GM19455 (cell line): Measurements from ENCODE around the gene SDC1.

Experiments used
- ATAC-seq: cut with Tn5 transposase; IDR thresholded peaks from one replicate; pipeline ENCODE4 v1.9.1; 2021; ENCODE audit not compliant: unreplicated experiment

The SDC1 gene

DNA sequence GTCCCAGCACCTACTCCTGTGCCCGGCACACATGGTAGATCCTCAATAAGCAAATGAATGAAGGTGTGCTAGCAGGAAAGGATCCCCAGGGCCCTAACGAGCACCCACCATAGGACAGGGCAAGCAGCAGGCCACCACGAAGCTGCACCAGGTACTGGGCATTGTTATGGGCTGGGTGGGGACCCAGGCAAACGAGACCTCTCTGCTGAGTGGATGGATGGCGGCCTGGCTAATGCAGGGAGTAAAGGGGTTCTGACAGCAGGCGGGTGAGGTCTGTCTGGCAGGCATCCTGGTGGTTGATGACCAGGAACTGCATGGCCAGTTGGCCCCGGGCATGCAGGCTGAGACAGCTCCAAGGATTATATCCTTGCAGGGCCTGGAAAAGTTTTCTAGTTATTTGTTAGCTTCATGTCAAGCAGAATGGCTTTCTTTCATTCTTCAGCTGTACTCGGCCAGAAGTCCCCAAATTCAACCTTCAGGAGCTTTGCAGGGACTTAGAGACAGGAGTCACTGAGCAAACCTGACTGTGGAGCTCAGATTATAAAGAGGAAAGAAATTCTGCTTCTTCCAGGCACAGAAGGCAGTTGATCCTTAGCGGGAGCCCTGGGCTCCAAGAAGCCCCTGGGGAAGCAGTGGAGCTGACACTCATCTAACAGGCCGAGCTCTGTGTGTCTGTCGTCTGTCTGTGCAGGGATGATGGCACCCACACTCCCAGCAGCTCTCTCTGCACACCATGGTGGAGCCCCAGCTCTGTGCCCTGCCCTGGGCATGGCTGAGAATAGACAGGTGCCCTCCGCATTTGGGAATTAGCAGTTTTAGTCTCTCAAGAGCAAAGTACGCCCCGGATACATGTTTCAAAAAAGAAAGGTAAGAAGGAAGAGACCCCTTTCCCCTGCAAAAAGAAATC lies 51.2 kb downstream of the SDC1 start:
- ATAC-seq: no peak

DNA sequence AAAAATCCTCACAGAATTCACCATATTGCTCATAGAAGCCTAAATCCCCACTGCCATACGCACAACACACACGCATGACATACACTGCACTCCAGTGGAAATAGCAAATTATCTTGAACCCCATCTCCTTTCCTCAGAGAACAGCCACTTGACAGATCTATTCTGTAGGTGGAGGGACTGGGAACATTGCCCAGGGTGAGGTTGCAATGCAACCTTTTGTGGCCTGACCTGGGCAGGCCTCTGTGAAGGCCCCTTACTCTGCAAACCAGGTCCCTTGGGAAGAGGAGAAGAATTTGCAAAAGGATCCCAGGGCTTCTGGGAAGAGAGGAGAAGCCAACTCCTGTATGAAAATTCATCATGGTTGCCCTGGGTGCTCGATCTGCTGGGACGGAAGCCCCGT lies 51.9 kb downstream of the SDC1 start:
- no peak for ATAC-seq

DNA sequence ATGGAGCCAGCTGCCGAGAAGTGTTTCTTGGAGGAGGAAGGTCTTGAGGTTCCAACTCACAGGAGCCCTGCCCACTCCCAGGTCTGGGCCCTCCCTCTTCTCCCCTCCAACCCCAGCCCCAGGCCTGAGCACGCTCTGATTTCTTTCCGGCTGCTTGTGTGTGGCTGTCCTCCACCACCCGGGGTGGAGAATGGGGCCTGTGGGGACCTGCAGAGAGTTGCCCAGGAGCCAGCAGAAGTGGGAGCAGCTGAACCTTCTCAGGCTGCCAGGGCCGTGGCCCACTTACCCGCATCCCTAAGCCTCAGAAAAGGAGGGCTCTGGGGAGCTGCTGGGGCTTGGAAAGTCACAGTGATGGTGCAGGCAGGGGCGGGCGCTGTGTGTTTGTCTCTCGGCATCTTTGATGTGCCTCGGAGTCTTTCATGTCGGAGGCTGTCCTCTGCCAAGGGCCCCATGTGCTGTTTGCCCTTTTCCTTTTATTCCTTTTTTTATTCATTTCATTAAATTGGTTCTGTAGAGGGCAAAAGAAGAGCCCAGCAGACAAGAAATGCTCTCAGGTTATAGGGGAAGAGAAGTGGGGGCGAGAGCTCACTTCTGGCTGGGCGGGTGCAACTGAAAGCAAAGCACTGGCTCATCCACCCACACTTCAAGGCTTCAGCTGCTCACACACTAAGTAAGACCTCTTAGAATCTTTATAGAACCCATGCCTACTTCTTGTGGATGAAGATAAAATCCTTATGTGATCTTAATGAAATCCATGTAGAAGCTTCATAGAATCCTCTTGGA lies 52.5 kb downstream of the SDC1 start:
- ATAC-seq: no peak

DNA sequence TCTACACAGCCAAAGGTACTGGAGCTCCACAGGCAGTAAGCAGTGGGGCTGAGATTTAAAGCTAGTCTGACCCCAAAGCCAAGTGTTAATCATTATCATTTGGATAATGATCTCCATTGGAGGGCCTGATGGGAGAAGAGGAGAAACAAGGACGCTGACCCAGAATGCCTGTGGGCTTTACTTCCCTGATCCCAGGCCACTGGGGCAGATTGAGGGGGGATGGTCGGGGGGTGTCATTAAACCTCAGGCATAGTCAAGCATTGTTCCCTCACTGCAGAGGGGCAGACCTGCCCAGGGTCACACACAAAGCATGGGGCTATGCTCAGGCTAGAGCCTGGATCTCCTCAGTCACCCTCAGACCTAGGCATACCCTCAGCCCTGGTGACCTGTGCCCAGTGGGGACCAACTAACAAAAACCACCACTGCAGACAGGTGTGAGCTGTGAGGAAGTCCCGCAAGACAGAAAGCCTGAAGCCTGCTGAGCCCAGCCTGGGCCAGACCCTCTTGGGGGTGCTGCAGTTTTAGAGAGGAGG lies 53.4 kb downstream of the SDC1 start:
- no peak for ATAC-seq

DNA sequence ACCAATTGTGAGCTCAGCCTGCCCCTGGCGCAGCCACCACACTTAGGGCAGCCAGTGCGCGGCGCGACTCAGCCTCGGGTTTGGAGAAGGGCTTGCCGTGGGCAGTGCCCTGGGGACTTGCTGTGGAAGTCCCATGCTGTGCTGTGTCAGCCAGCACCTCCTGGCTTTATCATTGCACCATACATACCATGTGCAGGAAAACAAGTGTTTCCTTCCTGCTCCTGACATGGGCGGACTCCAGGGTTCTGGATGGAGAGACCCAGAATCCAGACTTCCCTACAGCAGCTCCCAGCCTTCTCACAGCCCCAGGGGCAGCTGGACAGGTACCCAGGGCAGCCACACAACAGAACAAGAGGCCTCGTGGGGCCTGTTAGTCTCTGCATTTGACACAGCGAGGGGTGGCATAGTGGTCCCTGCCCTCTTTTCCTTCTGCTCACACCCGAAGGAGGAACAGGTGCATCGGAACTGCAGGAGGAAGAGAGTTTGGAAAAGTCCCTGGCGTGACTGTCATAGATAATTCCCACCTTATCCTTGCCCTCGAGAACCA lies 54.2 kb downstream of the SDC1 start:
- no peak for ATAC-seq

DNA sequence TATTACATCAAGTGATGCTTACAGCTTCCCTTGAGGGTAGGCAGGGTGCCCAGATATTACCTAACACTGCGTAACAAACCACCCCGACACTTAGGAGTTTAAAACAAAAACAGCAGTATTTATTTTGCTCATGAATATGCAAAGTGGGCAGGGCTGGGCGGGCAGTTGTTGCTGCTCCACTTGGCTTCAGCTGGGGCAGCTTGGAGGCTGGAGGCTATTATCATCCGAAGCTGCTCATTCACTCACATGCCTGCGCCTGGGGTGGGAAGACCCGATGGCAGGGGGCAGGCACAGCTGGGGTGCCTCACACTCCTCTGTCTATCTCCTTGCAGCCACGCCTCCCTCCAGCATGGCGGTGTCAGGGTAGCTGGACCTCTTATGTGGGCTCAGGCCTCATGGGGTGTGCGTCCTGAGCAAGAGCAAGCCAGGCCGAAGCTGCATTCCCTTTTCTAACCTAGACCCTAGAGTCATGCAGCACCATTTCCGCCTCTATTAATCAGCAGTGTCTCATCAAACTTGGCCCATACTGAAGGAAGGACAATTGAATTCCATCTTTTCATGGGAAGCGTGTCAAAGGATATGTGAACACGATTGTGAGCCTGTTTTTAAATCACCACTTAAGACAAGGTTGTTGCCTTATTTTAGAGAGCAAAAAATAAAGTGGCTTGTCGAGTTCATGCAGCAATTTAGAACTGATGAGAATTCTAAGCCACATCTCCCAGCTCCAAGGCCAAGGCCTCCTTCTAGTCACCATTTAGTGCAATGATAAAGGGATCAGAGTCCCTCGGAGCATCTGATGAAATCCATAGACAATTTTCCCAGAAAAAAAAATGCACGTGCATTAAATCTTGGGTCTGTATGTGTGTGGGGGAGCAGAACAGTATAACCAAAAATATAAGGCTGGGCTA lies 54.9 kb downstream of the SDC1 start:
- no peak for ATAC-seq

DNA sequence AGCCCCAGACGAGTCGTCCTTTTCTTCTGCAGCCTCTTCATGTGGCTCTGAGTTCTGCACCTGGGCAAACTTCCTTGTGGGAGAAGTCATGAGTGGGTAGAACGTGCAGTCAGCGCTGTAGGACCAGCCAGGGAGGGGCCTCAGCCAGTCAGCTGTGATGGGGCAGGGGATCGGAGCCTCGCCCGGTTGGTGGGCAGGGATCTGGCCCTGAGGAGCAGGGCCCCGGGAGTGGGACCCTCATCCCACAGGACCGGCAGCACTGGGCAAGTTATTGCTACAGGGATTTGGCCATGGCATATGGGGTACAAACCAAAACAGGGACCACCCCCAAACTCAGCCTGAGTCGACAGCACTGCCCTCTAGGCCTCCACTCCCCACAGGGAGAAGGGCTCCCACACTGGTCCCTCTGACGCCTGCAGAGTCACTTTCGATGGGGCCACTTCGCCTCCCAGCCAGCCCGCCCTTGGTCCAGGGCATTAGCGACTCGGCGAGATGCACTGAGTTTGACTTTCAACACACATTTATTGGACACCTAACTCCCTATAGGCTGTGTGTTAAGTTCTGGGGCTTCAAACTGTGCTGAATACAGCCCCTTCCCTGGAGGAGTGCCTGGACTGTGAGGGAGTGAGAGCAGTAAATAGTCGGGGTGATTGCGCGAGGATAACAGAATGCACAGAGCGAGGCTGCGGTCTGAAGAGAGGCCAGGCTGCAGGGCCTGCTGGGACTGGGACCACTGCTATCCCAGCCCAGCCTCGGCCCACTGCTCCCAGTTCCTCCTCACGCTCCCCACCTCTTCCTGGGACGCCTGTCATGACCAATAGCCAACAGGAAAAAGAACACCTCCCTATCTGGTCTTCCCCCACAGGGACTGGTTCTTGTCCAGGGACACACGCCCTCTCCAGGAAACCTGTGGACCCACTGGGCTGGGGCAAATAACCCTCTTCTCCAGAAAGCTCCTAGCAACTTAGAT lies 55.9 kb downstream of the SDC1 start:
- no peak for ATAC-seq

DNA sequence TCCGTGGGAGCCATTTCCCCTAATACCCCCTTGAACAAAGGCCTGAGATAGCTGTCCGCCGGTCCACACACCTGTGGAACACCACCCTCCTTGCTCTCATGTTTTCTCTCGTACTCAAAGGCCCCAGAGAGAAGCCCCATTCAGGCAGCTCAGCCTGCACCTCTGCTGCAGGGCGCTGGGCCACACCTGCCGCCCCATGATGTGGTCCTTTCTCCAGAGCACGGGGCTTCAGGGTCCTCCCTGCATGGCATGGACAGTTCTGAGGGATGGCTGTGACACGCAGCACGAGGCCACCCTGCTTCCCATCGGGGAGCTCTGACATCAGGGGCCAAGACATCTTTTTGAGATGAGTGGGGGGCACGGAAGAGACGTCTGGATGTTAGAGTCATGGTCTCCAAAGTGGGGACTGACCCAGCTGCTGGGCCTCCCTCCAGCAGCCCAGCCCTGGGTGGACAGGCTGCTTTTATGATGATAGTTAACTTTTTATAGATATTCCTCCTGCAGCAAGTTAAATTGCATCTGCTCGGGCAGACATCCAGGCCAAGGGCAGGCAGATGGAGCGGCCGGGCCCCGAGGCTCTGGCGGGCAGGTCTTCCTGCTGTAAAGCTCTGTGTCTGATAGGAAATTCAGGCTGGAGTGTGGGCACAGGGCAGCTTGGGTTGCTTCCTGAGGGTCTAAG lies 56.7 kb downstream of the SDC1 start:
- no peak for ATAC-seq

DNA sequence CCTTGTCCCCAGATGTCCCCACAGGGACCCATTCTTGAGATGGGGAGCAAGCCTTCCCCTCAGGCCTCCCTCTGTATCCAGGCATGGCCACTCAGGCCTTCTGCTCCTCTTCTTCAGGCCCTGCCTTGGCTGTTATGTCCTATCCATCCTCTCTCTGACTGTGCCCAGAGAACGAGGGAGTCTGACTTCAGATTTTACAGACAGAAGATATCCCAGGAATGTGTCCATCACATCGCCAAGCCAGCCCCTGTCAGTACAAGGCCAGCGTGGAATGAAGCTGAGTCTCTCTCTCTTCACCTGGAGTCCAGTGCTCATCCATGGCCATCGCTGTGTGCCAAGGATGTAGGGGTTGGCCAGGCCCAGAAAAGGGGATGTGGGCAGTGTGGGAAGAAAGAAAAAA lies 57.6 kb downstream of the SDC1 start:
- ATAC-seq: no peak

DNA sequence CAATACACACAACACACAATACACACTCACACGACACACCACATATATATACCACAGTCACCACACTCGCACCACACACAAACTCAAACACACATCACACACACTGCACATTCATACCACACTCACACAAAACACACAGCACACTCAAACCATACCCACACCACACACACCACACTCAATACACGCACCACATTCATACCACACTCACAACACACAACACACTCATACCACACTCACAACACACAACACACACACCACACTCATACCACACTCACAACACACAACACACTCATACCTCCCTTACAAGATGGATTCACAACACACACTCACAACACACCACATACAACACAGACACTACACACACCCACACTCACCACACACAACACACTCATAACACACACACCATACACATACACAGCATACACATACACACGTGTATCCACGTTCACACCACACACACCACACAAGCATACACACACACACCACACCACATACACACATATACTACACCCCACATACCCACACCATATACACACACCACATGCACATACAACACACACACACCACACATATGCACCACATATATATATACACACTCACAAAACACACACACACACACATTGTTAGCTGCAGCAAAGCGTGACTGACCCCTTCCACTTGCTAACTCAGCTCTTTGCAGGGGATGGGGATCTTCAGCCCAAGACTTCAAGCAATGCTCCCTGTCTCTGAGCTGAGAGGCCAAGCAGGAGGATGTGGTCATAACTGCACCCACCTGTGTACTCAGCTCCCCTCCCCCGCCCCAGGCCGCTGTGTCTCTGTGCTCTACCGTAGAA lies 59.0 kb downstream of the SDC1 start:
- ATAC-seq: no peak

DNA sequence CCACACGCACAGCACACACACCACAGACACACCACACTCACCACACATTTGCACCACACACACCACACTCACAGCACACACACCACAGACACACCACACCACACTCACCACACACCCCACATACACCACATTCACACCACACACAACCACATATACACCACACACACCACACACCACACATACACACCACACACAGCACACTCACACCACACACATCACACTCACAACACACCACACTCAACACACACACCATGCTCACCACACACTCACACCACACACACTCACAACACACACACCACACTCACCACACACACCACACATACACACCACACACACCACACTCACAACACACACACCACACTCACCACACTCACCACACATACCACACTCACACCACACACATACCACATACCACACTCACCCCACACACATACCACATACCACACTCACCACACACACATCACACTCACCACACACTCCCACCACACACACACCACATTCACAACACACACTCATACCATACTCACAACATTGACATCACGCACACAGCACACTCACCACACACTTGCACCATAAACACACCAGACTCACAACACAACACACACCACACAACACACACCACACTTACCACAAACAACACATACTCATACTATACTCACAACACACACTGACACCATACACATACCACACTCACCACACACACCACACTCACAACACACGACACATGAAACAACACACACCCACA lies 60.0 kb downstream of the SDC1 start:
- ATAC-seq: no peak

DNA sequence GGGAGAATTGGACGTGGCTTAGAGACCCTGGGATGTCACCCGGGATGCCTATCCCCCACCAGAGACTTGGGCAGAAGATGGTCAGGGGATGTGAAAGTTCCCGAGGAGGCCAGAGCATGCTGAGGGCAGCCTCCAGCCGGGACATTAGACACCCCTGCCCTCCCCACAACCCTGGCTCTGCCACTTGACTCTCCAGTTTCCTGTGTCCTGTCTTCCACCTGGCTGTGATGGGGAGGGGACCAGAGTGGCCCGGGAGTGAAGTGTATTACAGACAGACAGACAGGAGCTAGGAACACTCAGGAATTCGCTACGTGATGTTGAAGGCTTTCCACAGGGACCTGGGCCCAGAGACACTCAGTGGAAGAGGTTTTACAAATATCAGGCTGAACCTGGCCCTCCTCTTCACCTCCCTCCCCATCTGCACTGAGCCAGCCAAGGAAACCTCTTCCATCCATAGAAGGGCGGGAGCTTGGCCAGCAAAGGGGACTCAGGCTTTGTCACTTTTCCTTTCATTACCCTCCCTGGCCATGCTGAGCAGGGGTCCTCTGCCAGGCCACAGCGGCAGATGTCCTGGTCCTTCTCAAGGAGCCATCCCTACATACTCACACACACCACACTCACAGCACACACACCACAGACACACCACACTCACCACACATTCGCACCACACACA lies 60.7 kb downstream of the SDC1 start:
- ATAC-seq: no peak

DNA sequence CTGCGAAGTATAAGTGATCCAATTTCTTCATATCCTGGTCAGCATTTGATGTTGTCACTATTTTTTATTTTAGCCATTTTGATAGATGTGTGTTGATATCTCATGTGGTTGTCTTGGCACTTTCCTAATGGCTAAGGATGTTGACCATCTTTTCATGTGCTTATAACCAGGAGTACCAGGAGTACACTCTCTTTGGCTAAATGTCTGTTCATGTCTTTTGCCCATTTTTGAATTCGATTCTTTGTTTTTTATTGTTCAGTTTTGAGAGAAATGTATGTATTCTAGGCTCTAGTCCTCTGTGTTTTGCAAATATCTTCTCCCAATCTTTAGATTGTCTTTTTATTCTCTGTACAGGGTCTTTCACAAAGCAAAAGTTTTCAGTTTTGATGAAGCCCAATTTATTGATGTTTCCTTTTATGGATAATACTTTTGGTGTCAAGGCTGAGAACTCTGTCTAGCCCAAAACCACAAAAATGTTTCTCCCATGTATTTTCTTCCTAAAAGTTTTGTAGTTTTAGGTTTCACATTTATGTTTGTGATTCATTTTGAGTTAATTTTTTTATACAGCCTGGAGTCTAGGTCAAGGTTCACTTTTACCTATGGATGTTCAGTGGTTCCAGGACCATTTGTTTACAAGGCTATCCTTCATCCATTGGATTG lies 65.4 kb downstream of the SDC1 start:
- no peak for ATAC-seq

DNA sequence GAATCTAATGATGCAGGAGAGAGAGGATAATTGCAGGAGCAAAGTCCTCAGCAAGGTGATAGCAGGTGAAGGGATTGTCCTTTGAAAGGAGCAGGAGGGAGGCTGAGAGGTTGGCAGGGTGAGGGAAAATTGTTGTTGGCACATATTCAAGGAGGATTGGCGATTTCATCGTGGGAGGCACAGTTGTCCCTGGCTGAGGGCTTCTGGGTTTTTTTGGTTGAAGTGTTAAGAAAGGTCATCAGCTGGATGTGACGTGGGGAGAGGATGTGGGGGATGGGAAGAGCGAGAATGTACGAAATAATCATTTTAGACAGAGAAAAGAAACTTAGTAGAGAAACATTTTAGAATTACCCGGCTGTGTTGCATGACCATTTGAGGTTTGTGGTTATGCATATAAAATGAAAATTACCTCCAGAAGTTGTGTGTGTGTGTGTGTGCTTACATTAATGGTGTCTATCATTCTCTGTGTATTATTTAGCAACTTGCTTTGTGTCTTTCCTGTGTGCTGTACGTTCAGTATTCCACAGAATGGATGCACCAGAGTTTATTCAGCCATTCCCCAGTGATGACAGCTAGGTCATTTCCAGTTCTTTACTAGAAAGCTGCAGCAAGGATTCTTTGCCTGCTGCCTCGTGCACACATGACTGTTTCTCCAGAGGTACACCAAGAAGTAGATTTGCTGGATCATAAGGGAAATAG lies 67.6 kb downstream of the SDC1 start:
- ATAC-seq: peak; percentile 55

DNA sequence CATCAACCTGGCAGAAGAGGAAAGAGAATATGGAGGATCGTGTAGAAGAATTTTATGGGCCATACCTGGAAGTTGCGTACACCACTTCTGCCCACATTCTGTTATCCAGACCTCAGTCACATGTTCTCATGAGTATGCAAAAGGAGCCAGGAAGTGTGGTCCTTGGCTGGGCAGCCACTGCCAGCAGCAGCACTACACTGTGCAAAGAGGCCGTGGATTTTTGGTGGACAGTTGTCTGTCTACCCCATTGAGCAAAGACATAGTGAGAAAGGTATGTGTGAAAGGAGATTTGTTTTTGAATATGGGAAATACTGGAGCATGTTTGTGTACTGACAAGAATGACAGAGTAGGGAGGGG lies 68.1 kb downstream of the SDC1 start:
- peak; percentile 23 for ATAC-seq
